ENCODE data around the gene A4GNT.
A peak's percentile ranks its signal among the peaks of the same experiment; 100 is the strongest.
"Not testable (repeated sequence)": the region's sequence is repeated elsewhere in the genome, so short reads cannot be mapped to it uniquely, and the experiment has no call there.

The A4GNT gene

DNA sequence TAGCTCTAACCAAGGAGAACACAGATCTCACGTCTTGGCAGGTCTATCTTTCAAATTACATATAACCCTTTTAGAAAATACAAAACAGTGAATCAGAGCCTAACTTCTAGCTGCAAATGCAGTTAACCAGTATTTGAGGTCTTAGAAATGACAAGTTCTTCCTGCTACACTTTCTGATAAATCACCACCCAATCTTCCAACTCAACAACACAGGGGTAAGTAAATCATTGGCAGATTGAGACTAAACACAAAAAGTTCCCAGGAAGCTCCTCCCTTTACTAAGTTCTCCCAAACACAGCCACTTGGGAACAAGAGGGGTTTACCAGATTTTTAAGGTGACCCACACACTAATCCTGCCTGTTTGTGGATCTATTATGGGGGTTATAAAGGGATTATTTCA is at the start of gene A4GNT:
A4GNT (minus strand) TSS at position 152 of the 400 bp plus-strand sequence. CDS start 1,134 bp downstream, outside the sequence.
- DNase-seq: no peak

DNA sequence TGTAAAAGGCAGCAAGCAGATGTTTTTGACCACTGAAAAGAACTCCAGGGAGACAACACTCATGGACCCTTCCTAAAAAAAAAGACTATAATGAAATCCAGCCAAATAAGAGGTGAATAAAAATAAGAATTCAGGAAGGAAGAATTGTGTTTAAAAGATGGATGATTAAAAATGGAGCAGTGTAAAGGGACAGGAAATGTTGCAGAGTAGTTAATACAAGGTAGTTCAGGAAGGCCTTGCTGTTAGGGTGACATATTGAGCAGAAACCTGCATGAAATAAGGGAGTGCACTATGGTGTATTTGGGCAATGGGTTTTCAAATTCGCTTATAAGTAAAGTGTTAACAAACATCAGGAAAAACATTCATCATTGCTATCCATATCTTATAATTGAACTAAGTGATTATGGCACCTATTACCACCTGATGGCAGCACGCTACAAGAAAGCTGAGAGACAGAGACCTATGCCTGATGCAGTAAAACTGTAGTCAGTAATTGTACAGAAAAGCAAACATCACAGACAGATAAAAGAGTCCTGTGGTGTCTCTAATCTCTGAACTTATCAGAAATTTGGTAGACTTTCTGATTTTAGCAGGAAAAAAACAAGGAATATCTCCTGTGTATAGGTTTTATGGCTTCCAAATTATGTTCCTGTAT is 48.3 kb upstream of the A4GNT start:
- DNase-seq: peak; percentile 33

DNA sequence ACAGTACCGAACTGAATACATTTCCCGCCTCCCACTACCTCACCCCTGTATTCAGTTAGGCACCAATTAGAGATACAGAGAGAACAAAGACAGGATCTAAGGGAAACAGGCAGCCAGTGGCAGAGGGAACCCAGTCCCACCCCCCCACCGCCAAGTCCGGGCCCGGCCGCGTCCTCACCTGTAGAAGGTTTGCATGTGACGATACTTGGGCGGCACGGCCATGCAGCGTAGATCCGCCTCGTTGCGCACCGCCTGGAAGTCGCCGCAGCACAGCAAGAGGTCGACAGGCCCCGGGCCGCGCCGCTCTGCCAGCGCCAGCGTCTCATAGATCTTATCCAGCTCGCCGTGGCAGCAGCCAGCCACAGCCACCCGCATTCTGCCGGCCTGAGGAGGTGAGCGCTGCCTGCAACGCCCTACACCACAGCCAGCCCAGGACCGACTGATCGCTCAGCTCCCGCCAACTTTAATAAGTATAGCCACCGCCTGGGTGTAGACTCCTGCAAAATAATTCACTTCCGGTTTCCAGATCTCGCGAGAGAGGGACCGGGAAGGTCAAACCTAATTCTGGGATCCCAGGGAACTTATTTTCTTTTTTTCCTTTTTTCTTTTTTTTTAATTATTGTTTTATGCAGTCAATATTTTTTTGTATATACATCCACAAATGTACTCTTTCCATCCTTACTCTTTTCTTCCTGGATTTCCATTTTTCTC is 42.4 kb upstream of the A4GNT start, which contains the start of gene DBR1:
DBR1 (minus strand) TSS at position 501 of the 711 bp plus-strand sequence; CDS start at position 375, 126 bp downstream.
- DNase-seq: peak; percentile 79

DNA sequence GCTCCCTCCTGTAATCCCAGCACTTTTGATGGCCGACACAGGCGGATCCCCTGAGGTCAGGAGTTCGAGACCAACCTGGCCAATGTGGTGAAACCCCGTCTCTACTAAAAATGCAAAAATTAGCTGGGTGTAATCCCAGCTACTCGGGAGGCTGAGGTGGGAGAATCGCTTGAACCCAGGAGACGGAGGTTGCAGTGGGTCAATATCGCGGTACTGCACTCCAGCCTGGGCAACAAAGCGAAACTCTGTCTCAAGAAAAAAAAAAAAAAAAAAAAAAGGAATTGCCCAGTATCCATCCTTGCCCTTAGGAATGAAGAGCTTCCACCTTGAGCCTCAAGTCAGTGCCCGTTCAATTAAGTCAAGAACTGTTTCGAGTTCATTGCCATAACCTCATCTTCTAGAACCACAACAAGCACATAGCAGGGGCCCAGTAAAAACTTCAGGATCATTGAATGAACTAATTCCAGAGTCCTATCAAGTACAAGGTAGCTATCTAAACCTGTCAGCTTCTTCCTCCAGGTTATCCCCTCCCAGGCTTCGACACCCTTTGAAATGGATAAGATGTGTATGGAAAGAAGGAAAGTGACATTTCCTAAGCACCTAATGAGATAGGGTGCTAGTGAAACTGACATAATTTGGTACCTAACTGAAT is 41.7 kb upstream of the A4GNT start:
- DNase-seq: no peak

GRCh38 chr3:138172625-138173024 is 40.4 kb upstream of the A4GNT start:
- DNase-seq: no peak

GRCh38 chr3:138165061-138165460 is 32.9 kb upstream of the A4GNT start:
- no peak for DNase-seq

DNA sequence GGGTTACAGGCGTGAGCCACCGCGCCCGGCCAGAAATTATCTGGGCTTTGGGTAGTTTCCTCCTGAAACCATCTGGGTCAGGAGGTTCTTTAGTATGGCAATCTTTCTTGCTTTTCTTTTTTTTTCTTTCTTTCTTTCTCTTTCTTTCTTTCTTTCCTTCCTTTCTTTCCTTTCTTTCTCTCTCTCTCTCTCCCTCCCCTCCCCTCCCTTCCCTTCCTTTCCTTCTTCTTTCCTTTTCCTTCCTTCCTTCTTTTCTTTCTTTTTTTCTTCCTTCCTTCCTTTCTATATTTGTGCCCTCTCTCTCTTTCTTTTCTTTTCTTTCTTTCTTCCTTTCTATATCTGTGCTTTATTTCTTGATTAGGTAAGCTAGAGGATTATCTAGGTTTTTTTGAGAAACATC is 25.6 kb upstream of the A4GNT start:
- no peak for DNase-seq

DNA sequence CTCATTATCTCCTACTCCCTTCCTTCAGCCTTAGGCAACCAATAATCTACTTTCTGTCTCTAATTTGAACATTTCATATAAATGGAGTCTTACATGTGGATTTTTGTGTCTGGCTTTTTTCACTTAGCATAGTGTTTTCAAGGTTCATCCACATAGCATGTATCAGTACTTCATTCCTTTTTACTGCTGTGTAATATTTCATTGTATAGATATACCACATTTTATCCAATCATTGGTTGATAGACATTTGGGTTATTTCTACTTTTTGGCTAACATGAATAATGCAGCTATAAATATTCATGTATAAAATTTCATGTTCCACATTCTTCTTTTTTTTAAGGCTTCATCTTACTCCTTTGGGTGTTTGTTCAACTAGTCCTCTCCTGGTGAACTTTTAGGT is 22.3 kb upstream of the A4GNT start:
- no peak for DNase-seq

DNA sequence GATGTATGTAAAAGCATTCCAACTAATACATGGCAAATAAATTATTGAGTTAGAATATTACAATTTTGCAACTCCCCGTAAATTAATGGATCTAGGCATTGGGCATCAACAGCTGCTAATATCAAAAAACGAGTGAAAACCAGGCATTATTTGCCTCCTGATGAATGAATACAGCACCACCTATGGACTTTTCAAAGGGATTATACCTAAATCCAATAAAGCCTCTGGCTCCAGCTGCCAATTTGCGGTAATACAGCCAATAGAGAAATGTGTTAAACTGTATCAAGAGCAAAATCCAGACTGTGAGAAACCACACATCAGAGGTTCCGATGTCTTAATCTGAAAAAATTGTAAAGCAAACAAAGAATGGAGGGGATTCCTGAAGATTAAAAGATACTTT is 16.3 kb upstream of the A4GNT start:
- DNase-seq: no peak

GRCh38 chr3:138142181-138142580 is 10.0 kb upstream of the A4GNT start:
- DNase-seq: not testable (repeated sequence)

DNA sequence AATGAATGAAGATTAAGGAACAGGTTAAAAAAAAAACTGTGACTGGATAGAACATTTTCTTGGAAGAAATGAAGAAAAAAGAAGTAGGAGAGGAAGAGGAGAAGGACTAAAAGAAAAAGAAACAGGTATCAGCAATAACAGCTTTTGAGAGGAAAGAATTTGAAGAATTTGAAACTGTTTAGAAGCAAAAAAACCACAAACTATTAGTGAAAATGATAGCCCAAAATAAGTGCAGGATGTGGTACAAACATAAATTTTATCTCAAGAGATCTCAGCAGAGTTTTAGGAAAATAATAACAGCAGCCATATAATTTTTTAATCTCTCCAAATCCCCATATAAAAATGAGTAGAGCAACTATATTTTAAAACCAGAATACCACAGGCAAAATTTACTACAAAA is 8.8 kb upstream of the A4GNT start:
- no peak for DNase-seq

DNA sequence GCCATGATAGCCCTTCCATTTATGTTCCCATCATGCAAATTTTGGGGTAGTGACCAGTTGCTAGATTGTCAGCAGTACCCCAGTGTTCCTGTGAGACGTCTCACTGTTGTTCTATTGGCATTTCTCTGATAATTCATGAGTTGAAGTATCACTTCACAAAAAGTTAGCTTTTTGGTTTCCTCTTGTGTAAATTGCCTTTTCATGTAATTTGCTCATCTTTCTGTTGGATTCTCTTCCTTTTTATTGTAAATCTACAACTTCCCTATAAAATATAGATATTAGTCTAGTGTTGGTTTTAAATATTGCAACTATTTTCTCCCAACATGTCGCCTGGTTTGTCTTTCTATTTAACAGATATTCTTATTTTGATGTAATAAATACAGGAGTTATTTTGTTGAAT is 7.5 kb upstream of the A4GNT start:
- no peak for DNase-seq

- no peak for DNase-seq
These were observed 5.7 kb upstream of the A4GNT start for GRCh38 chr3:138137861-138138260.

- no peak for DNase-seq
These were observed 4.0 kb upstream of the A4GNT start for GRCh38 chr3:138136201-138136600.

GRCh38 chr3:138135833-138136194 is 3.6 kb upstream of the A4GNT start:
- DNase-seq: no peak

DNA sequence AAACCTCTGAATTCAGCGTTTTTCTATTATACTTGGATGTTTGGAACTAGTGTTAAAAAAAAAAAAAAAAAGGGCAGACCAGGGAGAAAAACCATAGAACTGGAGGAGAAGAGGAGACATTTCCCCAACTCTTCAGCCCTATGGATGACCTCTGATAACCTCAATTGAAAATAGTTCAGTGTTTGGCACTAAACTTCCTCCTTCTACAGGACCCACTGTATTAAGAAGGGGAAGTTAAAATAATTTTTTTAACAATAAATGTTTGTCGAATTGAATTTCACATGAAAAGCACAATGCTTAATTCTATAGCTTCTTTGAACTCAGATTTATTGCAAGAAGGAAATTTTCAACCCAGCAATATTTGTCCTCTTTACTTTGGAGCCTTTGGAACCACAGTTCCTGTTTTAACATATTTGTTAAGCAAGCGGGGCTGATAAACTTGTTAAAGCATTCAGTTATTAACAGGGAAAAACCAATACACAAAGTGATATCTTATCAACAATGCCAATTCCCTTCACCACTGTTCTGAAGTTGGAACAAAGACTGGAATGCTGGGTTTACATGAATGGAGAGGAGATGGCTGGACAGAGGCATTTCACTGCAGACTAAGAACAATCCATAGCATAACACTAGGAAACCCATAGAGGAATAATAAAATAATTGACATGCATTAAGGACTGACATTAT is 3.1 kb upstream of the A4GNT start:
- DNase-seq: no peak

GRCh38 chr3:138127636-138128365 is 4.4 kb downstream of the A4GNT start:
- DNase-seq: no peak

- DNase-seq: no peak
These were observed 6.5 kb downstream of the A4GNT start for GRCh38 chr3:138125548-138126221.

GRCh38 chr3:138124706-138125355 is 7.4 kb downstream of the A4GNT start:
- no peak for DNase-seq

GRCh38 chr3:138124188-138124587 is 8.0 kb downstream of the A4GNT start:
- no peak for DNase-seq

DNA sequence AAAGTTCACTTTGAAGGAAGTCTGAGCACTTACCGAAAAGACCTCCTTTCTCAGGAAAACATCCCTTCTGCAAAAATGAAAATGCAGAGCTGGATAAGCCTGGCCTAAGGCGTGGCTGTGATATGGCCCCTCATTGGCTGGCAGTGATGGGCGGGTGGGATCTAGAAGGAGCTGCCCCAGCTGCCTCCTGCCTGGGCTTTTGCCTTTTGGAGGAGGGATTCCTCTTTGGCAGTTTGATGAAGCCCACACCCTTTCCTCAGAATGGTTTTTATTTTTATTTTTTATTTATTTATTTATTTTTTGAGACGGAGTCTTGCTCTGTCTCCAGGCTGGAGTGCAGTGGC is 12.8 kb downstream of the A4GNT start:
- no peak for DNase-seq
